HG03558 (cell line): ENCODE results near the gene ITPR3.
"Not testable (repeated sequence)": the region's sequence is repeated elsewhere in the genome, so short reads cannot be mapped to it uniquely, and the experiment has no call there.

Experiments
- ATAC-seq: cut with Tn5 transposase; IDR thresholded peaks from one replicate; pipeline ENCODE4 v1.9.1; 2021; ENCODE audit warnings: moderate number of reproducible peaks; ENCODE audit not compliant: unreplicated experiment; ENCODE audit errors: extremely low read depth

The ITPR3 gene

DNA sequence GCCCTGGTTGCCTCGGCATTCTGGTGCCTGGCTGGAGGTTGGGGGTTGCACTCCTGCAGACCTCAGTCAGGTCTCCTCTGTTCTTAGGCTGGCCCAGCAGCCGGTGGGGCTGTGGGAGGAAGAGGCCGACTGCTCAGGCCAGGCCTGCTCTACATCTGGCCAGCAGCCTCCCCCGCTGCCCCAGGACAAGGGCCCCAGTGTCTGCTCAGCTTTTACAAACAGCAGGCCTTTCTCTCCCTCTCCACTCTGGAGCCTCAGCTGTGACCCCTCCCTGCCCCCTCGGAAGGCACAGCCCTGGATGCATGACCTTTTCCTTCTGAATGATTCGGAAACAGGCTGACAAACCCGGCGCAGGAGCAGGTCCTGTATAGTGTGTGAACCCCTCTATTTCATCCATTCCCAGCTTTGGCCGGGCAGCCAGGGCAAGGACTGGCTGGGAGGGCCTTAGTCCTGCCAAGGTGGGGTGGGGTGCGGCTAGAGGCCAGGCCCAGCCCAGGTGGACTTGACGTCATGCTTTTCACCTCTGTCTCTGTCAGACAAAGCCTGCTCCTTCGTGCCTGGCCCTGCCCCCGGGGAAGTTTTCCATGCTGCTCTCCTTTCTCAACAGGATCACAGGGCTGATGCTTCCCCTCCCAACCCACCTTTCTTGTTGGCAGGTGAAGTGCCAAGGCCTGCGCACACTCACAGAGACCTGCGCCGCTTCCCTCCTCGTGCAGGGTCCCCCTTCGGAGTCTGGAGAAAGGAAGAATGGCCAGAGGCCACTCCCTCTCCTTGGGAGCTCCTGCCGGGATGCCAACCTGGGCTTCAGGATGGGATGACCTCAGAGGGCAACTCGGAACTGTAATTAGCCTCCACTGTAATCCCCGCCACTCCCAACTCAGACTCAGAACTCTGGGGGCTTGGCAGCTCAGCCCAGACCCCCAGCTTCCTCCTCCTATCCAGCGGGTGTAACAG is 10.1 kb upstream of the ITPR3 start:
- no peak for ATAC-seq

DNA sequence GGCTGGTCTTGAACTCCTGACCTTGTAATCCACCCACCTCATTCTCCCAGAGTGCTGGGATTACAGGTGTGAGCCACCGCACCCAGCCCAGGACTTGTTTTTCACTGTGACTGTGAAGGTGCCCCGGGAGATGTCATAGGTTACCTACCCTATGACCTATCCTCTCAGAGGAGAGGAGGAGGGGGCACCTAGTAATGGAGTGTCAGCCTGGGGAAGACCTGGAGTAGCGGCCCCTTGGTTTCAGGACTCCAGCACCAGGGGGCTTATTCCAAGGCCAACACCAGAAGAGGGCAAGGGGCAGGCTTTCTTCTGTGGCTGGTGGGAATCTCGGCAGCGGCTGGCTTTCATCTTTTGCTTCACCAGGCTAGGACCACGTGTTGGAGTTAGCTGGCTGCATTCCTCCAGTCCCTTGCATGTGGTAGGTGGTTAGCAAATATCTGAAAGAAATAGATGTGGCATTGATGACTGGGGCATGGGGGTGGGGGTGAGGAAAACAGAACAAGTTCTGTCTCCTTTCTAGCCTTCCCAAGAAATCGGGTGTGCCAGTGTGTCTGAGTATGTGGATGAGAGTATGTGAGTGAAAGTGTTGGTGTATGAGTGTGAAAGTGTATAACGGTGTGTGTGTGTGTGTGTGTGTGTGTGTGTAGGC is 7.9 kb upstream of the ITPR3 start:
- no peak for ATAC-seq

DNA sequence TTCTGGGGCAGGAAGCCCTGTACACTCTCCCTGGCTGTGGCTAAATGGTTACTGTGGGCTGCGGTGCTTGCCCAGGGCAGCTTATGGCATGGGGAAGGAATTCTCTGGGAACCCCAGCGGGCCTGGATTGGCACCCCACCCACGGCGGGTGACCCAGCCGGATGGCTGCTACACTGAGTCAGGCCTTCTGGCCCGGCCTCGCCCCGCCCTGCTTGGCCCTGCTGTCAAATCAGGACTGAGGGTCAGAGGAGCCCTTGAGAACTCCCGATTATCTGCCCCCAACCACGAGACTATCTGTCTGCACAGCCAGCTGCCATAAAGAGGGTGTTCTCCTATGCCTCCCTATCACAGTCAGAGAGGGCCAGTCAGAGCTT is 7.3 kb upstream of the ITPR3 start:
- no peak for ATAC-seq

DNA sequence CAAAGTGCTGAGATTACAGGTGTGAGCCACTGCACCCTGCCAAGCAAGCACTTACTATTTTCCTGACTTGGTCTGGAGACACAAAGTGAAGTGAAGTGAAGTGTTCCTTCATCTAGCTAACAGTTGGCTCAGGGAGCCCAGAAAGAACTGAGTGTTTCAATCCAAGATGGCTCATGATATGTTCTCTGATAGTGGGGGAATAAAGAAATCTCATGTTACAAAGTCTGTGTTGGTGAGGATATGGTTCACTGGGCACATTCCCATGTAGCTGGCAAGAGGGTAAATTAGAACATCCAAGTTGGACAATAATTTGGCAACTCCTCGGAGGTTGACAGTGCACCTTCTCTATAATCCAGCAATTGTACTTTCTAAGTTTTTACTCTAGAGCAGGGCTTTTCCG is 5.0 kb upstream of the ITPR3 start:
- no peak for ATAC-seq

DNA sequence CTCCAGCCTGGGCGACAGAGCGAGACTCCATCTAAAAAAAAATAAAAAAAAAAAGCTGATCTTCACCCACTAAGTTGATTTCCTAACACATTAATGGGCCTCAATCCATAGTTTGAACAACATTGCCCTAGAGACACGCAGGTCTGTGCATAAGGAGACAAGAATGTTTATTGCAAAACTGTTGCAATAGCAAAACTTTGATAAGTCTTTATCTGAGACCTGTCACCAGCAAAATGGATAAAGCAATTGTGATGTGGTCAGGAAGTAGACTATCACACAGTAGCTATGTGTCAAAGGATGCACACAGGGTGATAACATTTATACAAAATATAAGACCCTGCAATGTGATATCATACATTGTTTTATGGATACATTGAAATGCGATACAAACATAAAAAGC is 4.2 kb upstream of the ITPR3 start:
- ATAC-seq = no peak

DNA sequence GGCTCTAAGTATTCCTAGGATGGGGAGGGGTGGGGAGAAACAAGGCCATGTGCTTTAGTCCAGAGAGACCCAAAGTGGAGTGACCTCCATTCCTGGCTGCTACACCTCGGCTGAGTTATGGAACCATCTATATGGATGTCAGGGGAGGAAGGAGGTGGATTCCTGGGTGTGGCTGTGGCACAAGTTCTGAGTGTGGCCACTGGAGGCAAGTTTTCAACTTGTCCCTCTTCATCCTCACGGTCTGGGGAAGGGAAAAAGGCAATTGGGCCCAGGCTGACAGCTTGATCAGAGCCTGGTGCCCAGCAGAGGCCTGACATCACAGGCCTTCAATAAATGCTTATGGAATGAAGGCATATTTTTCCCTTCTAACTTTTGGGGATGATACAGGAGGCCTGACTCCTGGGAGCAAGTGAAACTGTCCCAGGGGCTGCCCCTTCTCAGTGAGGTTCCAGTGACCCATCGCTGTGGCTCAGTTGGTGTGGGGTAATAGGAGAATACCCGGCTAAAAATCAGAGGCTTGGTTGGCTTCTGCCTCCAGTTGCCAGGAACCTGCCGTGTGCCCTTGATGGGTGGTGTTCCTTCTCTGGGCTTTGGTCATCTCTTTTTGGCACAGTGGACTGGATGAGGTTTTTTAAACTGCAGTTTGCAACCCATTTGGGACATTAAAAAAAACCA is 1.8 kb upstream of the ITPR3 start:
- no peak for ATAC-seq

DNA sequence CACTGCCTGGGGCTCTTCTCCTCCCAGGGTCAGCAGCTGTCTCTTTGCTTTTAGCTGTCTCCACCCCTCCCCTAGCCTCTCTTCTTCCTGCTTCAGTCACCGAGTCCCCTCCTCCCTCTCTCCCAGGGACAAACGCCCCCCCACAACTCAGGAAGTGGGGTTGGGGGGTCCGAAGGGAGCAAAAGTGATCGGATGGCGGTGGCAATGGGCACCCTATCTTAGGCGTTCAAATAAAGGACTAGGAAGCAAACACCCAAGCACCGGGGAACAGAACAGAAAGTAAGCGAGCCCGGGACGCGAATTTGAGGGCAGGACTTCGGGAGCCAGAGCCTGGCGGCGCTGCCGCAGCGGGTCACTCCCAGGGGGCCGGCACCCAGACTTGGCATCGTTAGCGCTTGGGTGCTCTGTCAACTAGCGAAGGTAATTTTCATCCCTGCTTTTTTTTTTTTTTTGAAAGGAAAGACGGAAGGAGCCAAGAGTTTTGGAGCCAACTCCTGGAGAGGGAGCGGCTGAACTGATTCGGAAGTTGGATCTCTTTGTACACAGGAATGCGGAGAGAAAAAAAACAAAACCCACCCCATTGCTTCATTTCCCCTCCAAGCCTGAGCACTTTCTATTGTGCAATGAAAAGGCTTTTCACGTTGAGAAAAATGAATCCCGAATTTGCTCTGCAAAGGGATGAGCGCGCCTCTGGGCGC is 815 bp upstream of the ITPR3 start:
- no peak for ATAC-seq

DNA sequence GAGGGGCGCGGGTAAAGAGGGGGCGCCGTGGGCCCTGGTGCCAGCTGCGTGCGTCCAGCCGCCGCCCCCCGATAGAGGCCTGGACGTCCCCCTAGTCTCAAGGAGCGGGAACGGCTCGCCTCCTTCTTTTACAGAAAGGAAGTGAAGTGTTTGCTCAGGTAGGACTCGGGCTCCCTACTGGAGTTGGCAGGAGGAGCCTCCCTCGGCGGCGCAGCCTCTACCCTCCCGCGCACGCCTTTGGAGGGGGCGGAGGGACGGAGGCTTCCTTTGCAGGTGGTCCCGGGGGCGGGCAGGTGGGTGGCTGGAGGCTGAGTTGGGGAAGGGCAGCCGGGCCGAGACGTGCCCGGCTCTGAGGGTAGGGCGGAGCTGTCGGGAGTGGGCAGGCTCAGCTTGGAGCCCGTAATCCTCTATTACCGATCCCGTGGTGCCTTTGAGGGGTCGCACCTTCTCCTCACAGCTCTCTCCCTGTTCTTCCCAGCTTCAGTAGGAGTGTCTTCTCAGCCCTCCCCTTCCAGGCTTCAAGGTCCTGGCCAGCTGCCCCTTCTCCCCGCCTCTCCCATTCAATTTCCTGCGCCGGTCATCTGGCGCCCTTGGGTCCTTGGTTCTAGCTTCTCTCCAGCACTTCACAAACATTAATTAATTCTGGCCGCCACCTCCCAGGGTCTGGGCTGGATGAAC is 728 bp downstream of the ITPR3 start:
- no peak for ATAC-seq

DNA sequence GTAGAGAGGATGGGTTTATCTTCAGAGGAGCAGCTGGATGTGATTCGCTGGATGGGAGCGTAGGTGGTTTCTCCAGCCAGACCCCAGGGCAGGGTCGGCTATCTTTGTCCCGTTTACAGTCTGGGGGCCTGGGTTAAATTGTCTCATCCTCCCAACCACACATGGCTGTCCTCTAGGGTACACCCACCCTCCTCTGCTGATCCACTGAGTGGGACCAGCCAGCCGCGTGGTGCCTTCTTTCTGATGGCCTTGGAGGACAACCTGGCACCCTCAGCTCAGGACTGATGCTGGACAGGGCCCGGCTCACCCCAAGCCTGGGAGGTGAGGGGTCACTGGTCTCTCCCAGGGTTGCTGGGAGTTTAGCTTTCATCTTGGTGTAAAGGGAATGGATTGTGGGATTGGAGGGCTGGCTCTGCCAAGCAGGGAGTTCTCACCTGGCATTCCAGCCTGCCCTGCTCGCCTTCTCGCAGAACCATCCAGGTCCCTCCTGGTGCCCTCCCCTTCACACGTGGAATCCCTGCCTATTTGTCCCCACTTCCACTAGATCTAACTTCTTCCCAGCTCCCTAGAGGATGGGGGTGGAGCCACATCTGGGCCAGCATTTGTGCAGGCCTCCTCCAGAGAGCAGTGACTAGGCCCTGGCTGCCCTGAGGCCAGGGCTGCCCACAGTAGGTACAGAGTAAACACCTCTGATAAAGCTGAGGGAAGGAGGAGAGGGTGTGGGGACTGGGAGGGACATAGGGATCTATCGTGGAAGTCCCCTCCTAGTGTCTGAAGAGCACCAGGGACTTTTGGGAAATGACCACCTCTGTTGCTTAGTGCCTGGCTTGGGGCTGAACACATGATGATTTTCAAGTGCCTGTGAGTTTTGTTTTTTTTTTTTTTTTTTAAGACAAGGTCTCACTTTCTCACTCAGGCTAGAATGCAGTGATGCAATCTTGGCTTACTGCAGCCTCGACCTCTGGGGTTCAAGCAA is 1.6 kb downstream of the ITPR3 start:
- no peak for ATAC-seq

DNA sequence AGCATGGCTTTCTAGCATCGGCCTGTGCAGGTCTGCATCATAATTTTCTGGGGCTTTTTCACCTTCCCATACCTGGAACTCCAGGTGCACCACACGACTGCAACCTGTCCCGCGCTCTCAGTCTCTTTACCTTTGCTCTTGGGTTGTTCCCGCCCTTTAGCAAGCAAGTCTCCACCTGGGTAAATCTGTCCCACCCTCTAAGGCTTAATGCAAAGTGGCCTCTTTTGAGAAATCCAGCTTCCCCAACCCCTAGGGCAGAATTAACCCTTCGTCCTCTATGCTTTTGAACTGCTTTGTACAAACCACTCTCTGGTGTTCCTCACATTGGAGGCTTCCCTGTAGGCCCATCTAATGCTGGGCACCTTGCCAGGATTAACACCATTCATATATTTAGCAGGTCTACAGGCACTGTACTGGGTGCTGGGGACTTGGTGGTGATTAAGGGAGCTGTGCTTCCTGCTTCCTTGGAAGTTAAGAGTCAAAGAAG is 2.8 kb downstream of the ITPR3 start:
- no peak for ATAC-seq

DNA sequence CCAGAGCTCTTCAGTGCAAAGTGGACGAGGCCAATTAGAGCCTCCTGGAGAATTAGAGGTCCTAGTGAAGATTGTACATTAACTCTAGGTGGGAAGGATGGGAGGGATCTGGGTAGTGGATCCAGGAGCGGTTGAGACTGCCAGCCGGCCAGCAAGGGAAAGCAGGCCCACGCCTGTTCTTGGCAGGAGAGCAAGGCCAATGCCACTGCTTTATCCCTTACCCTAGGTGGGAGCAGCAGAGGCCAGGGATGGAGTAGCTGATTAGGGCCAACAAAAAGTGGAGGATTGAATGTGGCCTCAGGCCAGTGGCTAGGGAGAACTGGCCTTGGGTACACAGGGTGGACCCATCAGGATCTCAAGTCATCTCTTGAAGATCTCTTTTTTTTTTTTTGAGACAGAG is 3.7 kb downstream of the ITPR3 start:
- ATAC-seq = no peak

DNA sequence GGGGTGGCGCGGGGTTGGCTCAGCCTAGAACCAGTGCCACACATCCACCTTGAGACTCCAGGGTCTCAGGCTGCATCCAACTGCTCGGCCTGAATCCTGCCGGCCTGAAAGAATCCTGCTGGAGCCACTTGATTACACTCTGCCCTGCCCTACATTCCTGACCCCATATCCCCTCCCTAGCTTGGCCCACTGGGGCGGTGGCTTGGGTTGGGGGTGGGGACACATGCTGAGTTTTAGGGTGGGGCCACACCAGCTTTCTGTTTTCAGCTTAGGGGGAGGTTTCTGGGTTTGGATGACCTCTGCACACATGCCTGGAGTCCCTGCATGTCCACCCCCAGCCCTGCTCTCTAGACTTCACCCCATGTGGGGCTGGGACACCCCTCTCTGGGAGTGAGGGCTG is 6.8 kb downstream of the ITPR3 start:
- no peak for ATAC-seq

DNA sequence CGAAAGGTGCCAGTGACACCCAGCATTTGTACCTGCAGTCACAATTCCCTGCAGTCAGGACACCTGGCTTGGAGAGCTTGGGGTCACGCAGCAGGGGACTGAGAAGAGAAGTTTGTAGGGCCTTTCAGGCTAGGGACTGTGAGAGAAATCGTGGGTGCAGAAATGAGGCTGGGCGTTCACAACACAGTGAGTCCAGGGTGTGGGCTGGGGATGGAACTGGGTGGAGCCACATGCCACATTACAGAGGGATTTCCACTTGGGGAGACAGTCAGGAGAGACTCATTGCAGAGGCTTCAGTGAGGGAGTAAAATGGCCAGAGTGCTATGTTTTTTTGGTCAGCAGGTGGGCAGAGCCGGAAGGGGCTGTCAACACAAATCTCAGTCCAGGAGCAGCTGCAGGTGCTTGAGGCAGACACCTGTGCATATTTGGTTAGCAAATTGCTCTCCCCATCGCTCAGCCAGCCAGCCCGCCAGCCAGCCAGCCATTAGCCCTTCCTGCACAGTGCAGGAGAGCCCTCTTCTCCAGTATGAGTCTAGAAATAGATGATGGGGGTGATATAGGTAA is 7.4 kb downstream of the ITPR3 start:
- ATAC-seq = no peak

DNA sequence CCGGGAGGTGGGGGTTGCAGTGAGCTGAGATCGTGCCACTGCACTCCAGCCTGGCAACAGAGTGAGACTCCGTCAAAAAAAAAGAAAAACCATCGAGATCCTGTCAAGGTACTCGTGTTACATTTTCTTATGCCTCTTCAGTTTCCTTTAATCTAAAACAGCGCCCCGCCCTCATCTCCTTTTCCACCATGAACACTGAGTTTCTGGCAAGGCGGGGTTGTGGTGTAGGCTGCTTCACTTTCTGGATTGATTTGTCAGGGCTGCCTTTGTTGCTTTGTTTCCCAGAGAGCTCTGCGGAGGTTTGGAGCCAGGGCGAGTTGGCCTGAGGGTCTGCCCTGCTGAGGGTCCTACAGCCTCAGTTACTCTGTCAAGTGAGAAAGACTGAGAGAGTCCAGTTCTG is 8.9 kb downstream of the ITPR3 start:
- ATAC-seq = no peak

DNA sequence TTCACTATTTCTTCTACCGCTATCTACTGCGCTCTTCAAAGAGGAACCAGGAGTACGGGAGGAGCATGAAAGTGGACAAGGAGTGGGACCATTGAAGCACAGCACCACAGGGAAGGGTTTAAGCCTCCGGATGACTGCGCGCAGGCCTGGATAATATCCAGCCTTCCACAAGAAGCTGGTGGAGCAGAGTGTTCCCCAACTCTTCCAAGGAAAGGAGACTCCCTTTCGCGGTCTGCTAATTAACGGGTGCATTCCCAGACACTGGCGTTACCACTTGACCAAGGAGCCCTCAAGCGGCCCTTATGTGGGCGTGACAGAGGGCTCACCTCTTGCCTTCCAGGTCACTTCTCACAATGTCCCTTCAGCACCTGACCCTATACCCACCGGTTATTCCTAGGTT is 10.4 kb downstream of the ITPR3 start:
- not testable (repeated sequence) for ATAC-seq

DNA sequence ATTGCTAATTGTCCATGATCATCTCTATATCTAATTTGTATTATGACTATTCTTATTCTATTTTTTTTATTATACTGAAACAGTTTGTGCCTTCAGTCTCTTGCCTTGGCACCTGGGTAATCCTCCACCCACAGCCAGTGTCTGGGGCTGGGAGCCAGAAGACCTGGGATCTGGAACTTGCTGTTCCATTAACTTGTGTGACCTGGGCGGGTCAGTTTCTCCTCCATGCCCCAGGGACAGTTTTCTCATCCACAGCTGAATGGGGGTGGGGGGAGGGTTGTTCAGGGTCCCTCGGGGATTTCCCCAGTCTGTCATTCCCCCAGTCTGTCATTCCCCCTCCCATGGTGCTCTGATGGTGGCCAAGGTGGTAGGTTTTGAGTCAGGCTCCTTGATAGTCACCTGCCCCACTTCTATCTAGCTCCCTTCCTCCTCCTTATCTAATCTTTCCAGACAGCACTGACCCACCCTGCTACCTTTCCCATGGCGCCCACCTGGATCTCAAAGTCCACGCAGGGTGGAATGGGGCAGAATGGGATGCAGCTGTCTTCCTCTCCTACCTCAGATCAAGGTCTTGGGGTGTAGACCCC is 10.9 kb downstream of the ITPR3 start:
- ATAC-seq = no peak

DNA sequence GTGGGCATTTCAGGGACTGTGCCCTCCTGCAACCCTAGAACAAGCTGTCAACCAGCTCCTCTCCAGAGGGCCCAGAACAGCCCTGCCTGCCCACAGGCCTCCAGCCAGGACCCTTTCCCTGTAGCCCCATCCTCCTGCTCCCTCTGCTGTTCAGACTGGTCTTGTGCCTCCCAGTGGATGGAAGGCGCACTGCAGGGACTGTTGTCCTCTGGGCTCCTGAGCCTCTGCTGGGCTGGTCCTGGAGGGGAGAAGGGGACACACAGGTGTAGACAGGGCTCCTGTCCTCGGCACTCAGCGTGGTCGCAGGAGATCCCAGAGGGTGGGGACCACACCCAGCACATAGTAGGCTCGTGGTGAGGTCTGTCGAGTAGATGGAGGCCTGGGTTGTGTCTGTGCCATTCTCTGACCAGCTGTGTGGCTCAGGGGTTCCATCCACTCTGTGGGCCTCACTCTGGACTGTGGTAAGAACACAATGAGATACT is 11.5 kb downstream of the ITPR3 start:
- ATAC-seq = no peak

DNA sequence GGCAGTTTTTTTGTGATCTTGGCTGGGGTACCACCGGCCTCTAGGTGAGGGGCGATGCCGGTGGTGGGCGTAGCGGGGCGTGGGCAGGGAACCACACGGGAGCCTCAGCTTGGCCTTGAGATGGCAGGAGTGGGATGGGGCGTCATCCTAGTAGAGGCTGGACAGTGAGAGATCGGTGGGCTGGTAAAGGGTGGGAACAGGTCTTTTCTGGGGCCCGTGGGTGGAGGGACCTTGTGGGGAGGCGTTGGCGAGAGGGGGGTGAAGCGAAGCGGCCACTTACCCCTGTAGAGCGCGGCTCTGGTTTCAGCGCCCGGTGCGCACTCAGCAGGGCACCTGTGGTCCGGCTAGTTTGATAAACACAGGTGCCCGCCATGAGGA is 12.0 kb downstream of the ITPR3 start:
- ATAC-seq = no peak
